K562 (cell line): ENCODE measurements around the gene DGCR6L. TPM values are rescaled to one million over a fixed set of nuclear protein-coding genes. Genes with fewer than 3 reads are reported as not detected.
A peak's percentile ranks its signal among the peaks of the same experiment; 100 is the strongest.

Experiments used
- ATAC-seq: fragments of 200-7000 bp; cut with Tn5 transposase; 3 replicates; pipeline ENCODE4 v1.9.1; 2020; ENCODE audit warnings: moderate library complexity
- BruUV-seq: library from RNA; stranded (reverse); fragments of 400-500 nt; replicated peaks from 2 replicates; lab custom pipeline; 2021; lab: Mats Ljungman, UMichigan
- CTCF ChIA-PET: fragments of 300-600 bp; formaldehyde crosslinking; extraction: SDS; loops from one replicate; lab custom pipeline; 2021; ENCODE audit warnings: low intra/inter-chr PET ratio; lab: Yijun Ruan, JAX
- POLR2A ChIA-PET: fragments of 300-600, 350-650 bp; sonication (Branson Sonifier 250); formaldehyde crosslinking; extraction: SDS; loops from one replicate; lab custom pipeline; 2021; ENCODE audit warnings: antibody characterized with exemption, inconsistent platforms; lab: Yijun Ruan, JAX
- DNase-seq, 4 experiments: peaks; one replicate each; pipeline versions ENCODE4 v3.0.0 to v3.0.0-alpha.2; 2011 to 2018; ENCODE audit warnings: low spot score in 3 of 4, mixed read lengths in 3 of 4; ENCODE audit errors: extremely low read depth in 1 of 4
- FAIRE-seq: peaks from 2 replicates; lab custom pipeline; 2011; peaks lifted over from hg19 to GRCh38; lab: Jason Lieb, UNC
- H2AFZ ChIP-seq: 2 replicates; pipeline ENCODE4 v1.6.0; 2011; ENCODE audit warnings: low read depth, low read length, control low read depth, inconsistent platforms
- H3K27ac ChIP-seq: fragments of 200-600 bp; 3 replicates; pipeline ENCODE4 v1.8.0; 2011; ENCODE audit warnings: low read depth, mild to moderate bottlenecking, control low read depth, inconsistent platforms, low read length, moderate library complexity, mixed read lengths; ENCODE audit errors: extremely low read depth
- H3K27me3 ChIP-seq, 2 experiments: fragments of 300-600 bp in 1 of 2; 2 replicates in 1 of 2; 3 replicates in 1 of 2; pipeline versions ENCODE4 v1.6.0 to v1.8.0; 2011; ENCODE audit warnings: inconsistent platforms in 2 of 2, low read length in 2 of 2, mild to moderate bottlenecking in 1 of 2, mixed read lengths in 1 of 2, moderate library complexity in 1 of 2; ENCODE audit not compliant: control insufficient read depth in 2 of 2, insufficient read depth in 2 of 2
- H3K36me3 ChIP-seq: fragments of 300-600 bp; 3 replicates; pipeline ENCODE4 v1.8.0; 2011; ENCODE audit warnings: mild to moderate bottlenecking, low read length, inconsistent platforms; ENCODE audit not compliant: control insufficient read depth, insufficient read depth
- H3K4me1 ChIP-seq, 2 experiments: fragments of 200-600 bp in 1 of 2; replicated peaks in 1 of 2; 2 replicates in 1 of 2; 3 replicates in 1 of 2; pipeline versions ENCODE4 v1.5.1 to v1.8.0; 2011; ENCODE audit warnings: inconsistent platforms in 2 of 2, low read length in 2 of 2, mild to moderate bottlenecking in 1 of 2, mixed read lengths in 1 of 2, moderate library complexity in 1 of 2; ENCODE audit not compliant: control insufficient read depth in 2 of 2, insufficient read depth in 2 of 2
- H3K4me2 ChIP-seq: 2 replicates; pipeline ENCODE4 v1.6.1; 2011; ENCODE audit warnings: low read length, control low read depth, inconsistent platforms, mixed read lengths; ENCODE audit not compliant: insufficient read depth
- H3K4me3 ChIP-seq: fragments of 200-600 bp; sonication (generic), shearing (Covaris generic); 2 replicates; pipeline ENCODE4 v1.5.1; 2016; ENCODE audit warnings: control low read depth, inconsistent platforms
- H3K79me2 ChIP-seq: fragments of 200-600 bp; 3 replicates; pipeline ENCODE4 v1.8.0; 2011; ENCODE audit warnings: low read length, inconsistent platforms; ENCODE audit not compliant: control insufficient read depth, insufficient read depth
- H3K9ac ChIP-seq, 2 experiments: 2 replicates each; pipeline versions ENCODE4 v1.6.0 to v1.6.1; 2011; ENCODE audit warnings: low read depth in 2 of 2, low read length in 2 of 2, control low read depth in 1 of 2, inconsistent platforms in 1 of 2, mild to moderate bottlenecking in 1 of 2, mixed read lengths in 1 of 2; ENCODE audit not compliant: insufficient read depth in 1 of 2
- H3K9me1 ChIP-seq: one replicate; pipeline ENCODE4 v1.6.0; 2011; ENCODE audit warnings: inconsistent platforms, mild to moderate bottlenecking, low read length, moderate library complexity; ENCODE audit not compliant: control insufficient read depth, insufficient read depth
- H3K9me3 ChIP-seq: replicated peaks from 2 replicates; pipeline ENCODE4 v1.5.1; 2011; ENCODE audit warnings: low read depth, low read length, inconsistent platforms; ENCODE audit not compliant: control insufficient read depth, insufficient read depth
- H4K20me1 ChIP-seq: replicated peaks from 2 replicates; pipeline ENCODE4 v1.6.1; 2011; ENCODE audit warnings: low read length, inconsistent platforms, mixed read lengths; ENCODE audit not compliant: control insufficient read depth, insufficient read depth
- ARNT ChIP-seq, 2 experiments: fragments of 450-650 bp; IDR thresholded peaks; 2 replicates each; pipeline ENCODE4 v1.6.1; 2016; ENCODE audit warnings: mild to moderate bottlenecking in 1 of 2
- HNRNPH1 ChIP-seq: fragments of 200-400 bp; formaldehyde crosslinking; optimal IDR thresholded peaks from 2 replicates; pipeline ENCODE3; 2017; ENCODE audit warnings: low read depth, mild to moderate bottlenecking, low read length, moderate library complexity
- WGBS: fragments of 100-300 bp; shearing (Covaris generic); methylation state at CpG from one replicate; pipeline ENCODE4 v1.1.6; 2016; ENCODE audit warnings: low coverage, mixed read lengths; ENCODE audit not compliant: insufficient coverage; ENCODE audit errors: missing lambda C conversion rate; 5-methylcytosine and 5-hydroxymethylcytosine counted together
- in situ Hi-C: fragments of 300-500 bp; cut with MboI; formaldehyde crosslinking; loops from 4 replicates; pipeline ENCODE4 v1.15.0; 2018; ENCODE audit warnings: inconsistent platforms, mixed read lengths
- intact Hi-C: fragments of 100-400 bp; cut with micrococcal nuclease; formaldehyde crosslinking; loops from 2 replicates; pipeline ENCODE4 v1.14.2; 2022
- polyA plus RNA-seq, 8 experiments: library from polyadenylated mRNA; depleted of rRNA in 4 of 8; stranded (reverse) in 5 of 8; unstranded in 3 of 8; fragments of >200 nt; fragmentation: Nextera tagmentation in 2 of 8; fragmentation: Illumina TruSeq in 1 of 8; extraction: Ambion mirVana in 2 of 8; extraction: Trizol in 1 of 8; gene quantifications; 2 replicates each; pipeline versions ENCODE4 v1.2.1 to v1.2.3, GENCODE V29; 2011 to 2014; ENCODE audit warnings: inconsistent platforms in 1 of 8, missing spikeins in 1 of 8
- total RNA-seq, 7 experiments: library from RNA; depleted of rRNA in 6 of 7; stranded (reverse); fragments of >200 nt in 6 of 7; fragmentation: Illumina TruSeq in 2 of 7; extraction: Trizol in 2 of 7; gene quantifications; 2 replicates each; pipeline versions ENCODE4 v1.2.1 to v1.2.3, GENCODE V29; 2011 to 2021; ENCODE audit warnings: low replicate concordance in 1 of 7
- TF ChIP-seq, protein P1 (sequence below): sonication (generic); formaldehyde crosslinking; IDR thresholded peaks from 2 replicates; pipeline ENCODE4 v1.8.1; 2022; ENCODE audit warnings: missing genetic modification reagents
- TF ChIP-seq, protein P2 (sequence below): fragments of 250-450 bp; sonication (Bioruptor Pico); IDR thresholded peaks from 2 replicates; pipeline ENCODE4 v1.4.0; 2020
- TF ChIP-seq, protein P3 (sequence below): sonication (generic); formaldehyde crosslinking; IDR thresholded peaks from 2 replicates; pipeline ENCODE4 v1.9.0; 2022; ENCODE audit warnings: mild to moderate bottlenecking, missing genetic modification reagents
- TF ChIP-seq, protein P4 (sequence below), 2 experiments: fragments of 200-800 bp in 1 of 2; sonication (Bioruptor generic) in 1 of 2; sonication (generic) in 1 of 2; formaldehyde crosslinking in 1 of 2; IDR thresholded peaks in 1 of 2; conservative IDR thresholded peaks in 1 of 2; 2 replicates each; pipeline versions ENCODE4 v1.5.0 to v1.6.1; 2016 to 2020; ENCODE audit warnings: missing compliant biosample characterization in 1 of 2, missing genetic modification characterization in 1 of 2, missing genetic modification reagents in 1 of 2
- TF ChIP-seq, protein P5 (sequence below): sonication (generic); formaldehyde crosslinking; IDR thresholded peaks from 2 replicates; pipeline ENCODE4 v1.8.0; 2023; ENCODE audit warnings: mild to moderate bottlenecking, missing genetic modification reagents

Gene DGCR6L
- total and polyA plus RNA-seq, 9 of the 15 experiments (the other 6 are each of a cell fraction or from before 2014, with no cell fraction given) = 3.6 to 151 (median 51.0) TPM

DNA sequence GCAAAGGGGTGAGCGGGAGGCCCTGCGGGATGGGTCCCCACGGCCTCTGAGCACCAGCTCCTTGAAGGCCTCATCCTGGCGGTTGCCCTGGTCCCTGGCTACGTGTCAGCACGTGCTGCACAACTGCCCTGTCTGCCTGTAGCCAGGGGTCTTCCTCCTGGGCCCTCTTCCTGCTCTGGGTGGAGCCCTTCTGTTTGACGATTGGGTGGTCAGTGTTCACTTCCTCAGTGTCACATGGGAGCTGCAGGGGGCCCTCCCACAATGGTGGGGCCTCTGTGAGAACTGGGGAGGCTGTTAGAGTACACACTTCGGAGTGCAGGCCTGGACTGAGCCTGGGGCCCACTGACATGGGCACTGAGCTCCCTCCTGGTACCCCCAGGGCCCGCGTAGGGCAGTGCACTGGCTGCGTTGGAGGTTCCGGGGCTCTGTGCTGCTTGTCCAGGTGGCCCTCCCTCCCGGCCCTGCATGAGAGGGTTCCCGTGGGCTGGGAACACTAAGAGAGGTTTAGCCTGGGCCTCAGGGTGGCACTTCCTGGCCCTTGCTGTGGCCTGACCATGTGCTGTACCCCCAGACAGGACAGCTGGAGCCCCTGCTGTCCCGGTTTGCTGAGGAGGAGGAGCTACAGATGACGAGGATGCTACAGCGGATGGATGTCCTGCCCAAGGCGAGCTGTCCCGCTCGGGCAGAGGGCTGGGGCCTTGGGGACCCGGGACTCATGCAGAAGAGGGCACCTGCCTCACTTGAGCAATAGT is 13.8 kb downstream of the DGCR6L start:
- 11% methylated on average over 21 of the region's 21 CpGs for WGBS
- intact Hi-C loops (no loop called here), in situ Hi-C loops (loop anchor here (25.0 kb wide), 1 partner anchor 1894 kb away; no protein-coding TSS in a partner anchor)
- Histone ChIP-seq H3K36me3 (no peaks in the 10 kb centered on the region), H3K4me3 (no peak overlapping the region), H3K9me3 (no peaks in the 10 kb centered on the region), H3K4me1 (peaks cover 0 to 31% of the 10 kb centered on the region in 2 experiments; a peak in 2 of 5 replicates), H3K79me2 (no peaks in the 10 kb centered on the region), H3K4me2 (no peak overlapping the region), H4K20me1 (peaks cover 9% of the 10 kb centered on the region; the same call in 1 of the 2 replicates), H2AFZ (no peak overlapping the region), H3K27me3 (peaks cover 49 to 86% of the 10 kb centered on the region in 2 experiments; a peak in 4 of 5 replicates), H3K9me1 (peaks cover 4% of the 10 kb centered on the region), H3K27ac (no peak overlapping the region), H3K9ac (peak overlapping the region in 1 of 2 experiments; percentile 49; a peak in 1 of 4 replicates)
- ChIA-PET POLR2A (interaction anchor here (1.0 to 3.8 kb wide), 2 partner anchors 14 to 202 kb away, joined by 4 to 19 read pairs; partner anchors contain the start of genes DGCR6L and MED15), CTCF (interaction anchor here (0.6 kb wide), 1 partner anchor 164 kb away, joined by 6 read pairs; no protein-coding TSS in a partner anchor)
- BruUV-seq = no TSS peak
- FAIRE-seq (no peak), DNase-seq (peak; percentile 23 to 57 (median 52)), ATAC-seq (no peak; the same call in 2 of the 3 replicates)
- TF ChIP-seq HNRNPH1 (no peak), ARNT (IDR thresholded peaks at IDR 0.05) (no peak)
- TF ChIP-seq, protein P1, sequence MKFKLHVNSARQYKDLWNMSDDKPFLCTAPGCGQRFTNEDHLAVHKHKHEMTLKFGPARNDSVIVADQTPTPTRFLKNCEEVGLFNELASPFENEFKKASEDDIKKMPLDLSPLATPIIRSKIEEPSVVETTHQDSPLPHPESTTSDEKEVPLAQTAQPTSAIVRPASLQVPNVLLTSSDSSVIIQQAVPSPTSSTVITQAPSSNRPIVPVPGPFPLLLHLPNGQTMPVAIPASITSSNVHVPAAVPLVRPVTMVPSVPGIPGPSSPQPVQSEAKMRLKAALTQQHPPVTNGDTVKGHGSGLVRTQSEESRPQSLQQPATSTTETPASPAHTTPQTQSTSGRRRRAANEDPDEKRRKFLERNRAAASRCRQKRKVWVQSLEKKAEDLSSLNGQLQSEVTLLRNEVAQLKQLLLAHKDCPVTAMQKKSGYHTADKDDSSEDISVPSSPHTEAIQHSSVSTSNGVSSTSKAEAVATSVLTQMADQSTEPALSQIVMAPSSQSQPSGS (CRISPR knock-in tag) = peak; percentile 8; the same call in 1 of the 2 replicates
- TF ChIP-seq, protein P2, sequence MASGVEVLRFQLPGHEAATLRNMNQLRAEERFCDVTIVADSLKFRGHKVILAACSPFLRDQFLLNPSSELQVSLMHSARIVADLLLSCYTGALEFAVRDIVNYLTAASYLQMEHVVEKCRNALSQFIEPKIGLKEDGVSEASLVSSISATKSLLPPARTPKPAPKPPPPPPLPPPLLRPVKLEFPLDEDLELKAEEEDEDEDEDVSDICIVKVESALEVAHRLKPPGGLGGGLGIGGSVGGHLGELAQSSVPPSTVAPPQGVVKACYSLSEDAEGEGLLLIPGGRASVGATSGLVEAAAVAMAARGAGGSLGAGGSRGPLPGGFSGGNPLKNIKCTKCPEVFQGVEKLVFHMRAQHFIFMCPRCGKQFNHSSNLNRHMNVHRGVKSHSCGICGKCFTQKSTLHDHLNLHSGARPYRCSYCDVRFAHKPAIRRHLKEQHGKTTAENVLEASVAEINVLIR = 0 out of 2 replicates have a peak, but pooled peaks have one; percentile 35
- TF ChIP-seq, protein P3, sequence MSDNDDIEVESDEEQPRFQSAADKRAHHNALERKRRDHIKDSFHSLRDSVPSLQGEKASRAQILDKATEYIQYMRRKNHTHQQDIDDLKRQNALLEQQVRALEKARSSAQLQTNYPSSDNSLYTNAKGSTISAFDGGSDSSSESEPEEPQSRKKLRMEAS (CRISPR knock-in tag) = peak; percentile 65
- TF ChIP-seq, protein P4, sequence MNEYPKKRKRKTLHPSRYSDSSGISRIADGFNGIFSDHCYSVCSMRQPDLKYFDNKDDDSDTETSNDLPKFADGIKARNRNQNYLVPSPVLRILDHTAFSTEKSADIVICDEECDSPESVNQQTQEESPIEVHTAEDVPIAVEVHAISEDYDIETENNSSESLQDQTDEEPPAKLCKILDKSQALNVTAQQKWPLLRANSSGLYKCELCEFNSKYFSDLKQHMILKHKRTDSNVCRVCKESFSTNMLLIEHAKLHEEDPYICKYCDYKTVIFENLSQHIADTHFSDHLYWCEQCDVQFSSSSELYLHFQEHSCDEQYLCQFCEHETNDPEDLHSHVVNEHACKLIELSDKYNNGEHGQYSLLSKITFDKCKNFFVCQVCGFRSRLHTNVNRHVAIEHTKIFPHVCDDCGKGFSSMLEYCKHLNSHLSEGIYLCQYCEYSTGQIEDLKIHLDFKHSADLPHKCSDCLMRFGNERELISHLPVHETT (CRISPR knock-in tag; conservative IDR thresholded peaks at IDR 0.05 in 1 of 2, IDR thresholded peaks at IDR 0.05 in 1 of 2) = 0 out of 4 replicates have a peak, but pooled peaks of 1 of the 2 experiments have one; percentile 20
- TF ChIP-seq, protein P5, sequence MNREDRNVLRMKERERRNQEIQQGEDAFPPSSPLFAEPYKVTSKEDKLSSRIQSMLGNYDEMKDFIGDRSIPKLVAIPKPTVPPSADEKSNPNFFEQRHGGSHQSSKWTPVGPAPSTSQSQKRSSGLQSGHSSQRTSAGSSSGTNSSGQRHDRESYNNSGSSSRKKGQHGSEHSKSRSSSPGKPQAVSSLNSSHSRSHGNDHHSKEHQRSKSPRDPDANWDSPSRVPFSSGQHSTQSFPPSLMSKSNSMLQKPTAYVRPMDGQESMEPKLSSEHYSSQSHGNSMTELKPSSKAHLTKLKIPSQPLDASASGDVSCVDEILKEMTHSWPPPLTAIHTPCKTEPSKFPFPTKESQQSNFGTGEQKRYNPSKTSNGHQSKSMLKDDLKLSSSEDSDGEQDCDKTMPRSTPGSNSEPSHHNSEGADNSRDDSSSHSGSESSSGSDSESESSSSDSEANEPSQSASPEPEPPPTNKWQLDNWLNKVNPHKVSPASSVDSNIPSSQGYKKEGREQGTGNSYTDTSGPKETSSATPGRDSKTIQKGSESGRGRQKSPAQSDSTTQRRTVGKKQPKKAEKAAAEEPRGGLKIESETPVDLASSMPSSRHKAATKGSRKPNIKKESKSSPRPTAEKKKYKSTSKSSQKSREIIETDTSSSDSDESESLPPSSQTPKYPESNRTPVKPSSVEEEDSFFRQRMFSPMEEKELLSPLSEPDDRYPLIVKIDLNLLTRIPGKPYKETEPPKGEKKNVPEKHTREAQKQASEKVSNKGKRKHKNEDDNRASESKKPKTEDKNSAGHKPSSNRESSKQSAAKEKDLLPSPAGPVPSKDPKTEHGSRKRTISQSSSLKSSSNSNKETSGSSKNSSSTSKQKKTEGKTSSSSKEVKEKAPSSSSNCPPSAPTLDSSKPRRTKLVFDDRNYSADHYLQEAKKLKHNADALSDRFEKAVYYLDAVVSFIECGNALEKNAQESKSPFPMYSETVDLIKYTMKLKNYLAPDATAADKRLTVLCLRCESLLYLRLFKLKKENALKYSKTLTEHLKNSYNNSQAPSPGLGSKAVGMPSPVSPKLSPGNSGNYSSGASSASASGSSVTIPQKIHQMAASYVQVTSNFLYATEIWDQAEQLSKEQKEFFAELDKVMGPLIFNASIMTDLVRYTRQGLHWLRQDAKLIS = no peak
